ENCODE data around the gene ASCC1. TPM values are rescaled to one million over a fixed set of nuclear protein-coding genes. Genes with fewer than 3 reads are reported as not detected.

ASCC1 gene, protein sequence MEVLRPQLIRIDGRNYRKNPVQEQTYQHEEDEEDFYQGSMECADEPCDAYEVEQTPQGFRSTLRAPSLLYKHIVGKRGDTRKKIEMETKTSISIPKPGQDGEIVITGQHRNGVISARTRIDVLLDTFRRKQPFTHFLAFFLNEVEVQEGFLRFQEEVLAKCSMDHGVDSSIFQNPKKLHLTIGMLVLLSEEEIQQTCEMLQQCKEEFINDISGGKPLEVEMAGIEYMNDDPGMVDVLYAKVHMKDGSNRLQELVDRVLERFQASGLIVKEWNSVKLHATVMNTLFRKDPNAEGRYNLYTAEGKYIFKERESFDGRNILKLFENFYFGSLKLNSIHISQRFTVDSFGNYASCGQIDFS
- 10 to 100 TPM; 34.6 to 38.2 TPM for total RNA-seq

DNA sequence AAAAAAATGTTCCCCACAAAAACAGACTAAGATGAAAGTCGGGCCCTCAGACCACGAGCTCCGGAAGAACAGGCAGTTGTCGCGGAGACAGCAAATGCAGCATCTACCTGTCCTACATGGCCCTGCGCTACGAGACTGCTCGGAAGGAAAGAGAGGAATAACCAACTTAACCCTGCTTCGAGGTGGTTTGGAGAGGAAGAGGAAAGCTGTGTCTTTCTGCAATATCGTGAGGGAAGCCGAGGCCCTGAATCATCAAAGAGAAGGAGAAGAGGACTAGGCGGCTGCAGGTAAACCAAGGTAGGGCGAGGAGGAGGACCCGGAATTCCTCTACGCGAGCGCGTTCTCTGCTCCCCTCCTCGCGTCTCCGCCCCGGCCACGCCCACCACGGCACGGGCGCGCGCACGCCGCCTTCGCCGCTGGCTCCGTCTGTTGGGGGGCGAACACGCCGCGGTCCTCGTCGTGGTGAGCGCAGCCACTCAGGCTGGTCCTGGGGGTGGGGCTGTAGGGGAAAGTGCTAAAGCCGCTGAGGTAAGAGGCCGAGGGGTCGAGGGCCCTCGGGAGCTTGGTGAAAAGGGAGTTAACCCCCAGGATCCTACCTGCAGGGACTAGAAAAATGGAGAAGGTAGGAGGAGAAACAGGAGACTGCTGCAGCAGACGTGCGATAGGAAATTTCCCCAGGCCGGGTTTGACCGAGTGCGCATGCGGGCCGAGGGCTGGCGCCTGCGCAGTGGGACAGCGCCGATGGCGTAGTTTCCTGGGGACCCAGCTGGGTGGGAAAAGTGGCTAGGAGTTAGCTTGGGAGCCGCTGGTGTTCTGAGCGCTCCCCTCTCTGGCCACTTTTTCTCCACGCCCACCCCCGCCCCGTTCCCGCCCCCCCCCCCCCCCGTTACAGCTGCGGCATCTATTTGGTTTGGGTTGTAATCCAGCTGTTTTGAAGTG, at the start of gene ASCC1, which contains the start of gene ANAPC16:
Gene ASCC1 (minus strand): TSS at position 666 of the 939 bp plus-strand sequence. CDS start 2,978 bp downstream, outside the sequence.
Gene ANAPC16 (plus strand): TSS at position 402 of the 939 bp plus-strand sequence. CDS start 7,903 bp downstream, outside the sequence.

DNA sequence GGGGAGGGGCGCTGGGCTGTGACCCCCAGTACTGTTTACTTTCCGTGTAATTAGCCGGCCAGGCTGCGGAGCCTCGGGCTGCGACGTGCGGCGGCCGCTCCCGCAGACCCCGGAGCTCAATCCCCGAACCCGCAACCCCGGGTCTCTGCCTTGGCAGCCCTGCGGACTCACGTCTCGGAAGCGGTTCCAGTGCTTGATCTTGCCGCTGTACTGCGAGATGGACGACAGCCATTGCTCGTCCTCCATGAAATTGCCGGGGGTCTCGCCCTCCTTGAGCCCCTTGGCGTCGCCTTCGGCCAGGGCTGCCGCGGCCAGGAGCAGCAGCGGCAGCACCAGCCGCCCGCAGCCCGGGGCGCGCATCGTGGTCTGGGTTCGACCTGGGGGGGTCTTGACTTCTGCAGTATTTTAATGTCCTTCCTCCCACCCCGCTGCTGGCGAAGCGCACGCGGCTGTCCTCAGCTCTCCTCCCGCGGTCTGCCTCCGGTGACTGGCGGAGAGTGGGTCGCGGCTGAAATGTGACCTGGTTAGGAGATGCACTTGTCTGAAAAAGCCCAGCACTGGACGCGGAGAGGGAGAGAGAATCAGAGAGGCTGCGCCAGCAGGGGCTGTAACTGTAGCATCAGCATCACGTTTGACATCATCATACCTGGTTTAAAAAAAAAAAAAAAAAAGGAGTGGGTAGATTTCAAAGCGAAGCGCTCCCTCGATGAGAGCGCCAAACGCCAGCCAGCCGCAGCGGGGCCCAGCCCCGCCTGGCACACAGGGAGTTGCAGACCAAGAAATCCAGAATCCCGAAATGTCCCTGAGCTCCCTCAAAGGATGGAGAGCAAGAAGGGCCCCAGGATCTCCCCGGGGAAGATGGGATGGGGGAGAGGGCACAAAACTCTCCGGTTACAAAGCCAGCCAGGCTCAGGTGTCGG, 127.8 kb downstream of the ASCC1 start, which contains the start of gene SPOCK2:
Gene SPOCK2 (minus strand): TSS at position 583 of the 920 bp plus-strand sequence. CDS start 223 bp downstream, at position 360.

Small RNA genes within 50 kb of the gene (small RNA-seq; reads per million reads assigned to genes)
- gene RF00019 (0 reads per million in 2 donors), gene RF00340 (0 reads per million in 2 donors)

Other genes with a start within 250 kb of the ASCC1 start
- under 1 TPM; under 0.01 to 0.33 TPM for gene SPOCK2, start 127.7 kb downstream of the ASCC1 start, total RNA-seq
- 10 to 100 TPM; 34.0 to 37.2 TPM for gene ANAPC16, start 264 bp downstream of the ASCC1 start, total RNA-seq
- 100 to 1,000 TPM; 114 to 215 TPM for gene DDIT4, start 57.6 kb upstream of the ASCC1 start, total RNA-seq
- 10 to 100 TPM; 34.6 to 36.8 TPM for gene DNAJB12, start 138.6 kb upstream of the ASCC1 start, total RNA-seq

Data from melanocyte of skin (primary cell).